Osteocyte (in vitro differentiated cells): Measurements from ENCODE around the gene TBC1D16. TPM values are rescaled to one million over a fixed set of nuclear protein-coding genes. Genes with fewer than 3 reads are reported as not detected.

Source experiments
- DNase-seq: peaks from one replicate; pipeline ENCODE4 v3.0.0; 2021; ENCODE audit warnings: mixed read lengths; ENCODE audit not compliant: unreplicated experiment; ENCODE audit errors: extremely low spot score
- H3K27ac Mint-ChIP-seq: one replicate; pipeline ENCODE4 v1.8.0; 2021; ENCODE audit warnings: mild to moderate bottlenecking, mixed read lengths; ENCODE audit not compliant: unreplicated experiment
- H3K27me3 Mint-ChIP-seq: one replicate; pipeline ENCODE4 v1.8.0; 2021; ENCODE audit warnings: mixed read lengths; ENCODE audit not compliant: unreplicated experiment
- H3K36me3 Mint-ChIP-seq: one replicate; pipeline ENCODE4 v1.8.0; 2021; ENCODE audit warnings: mixed read lengths; ENCODE audit not compliant: unreplicated experiment
- H3K4me1 Mint-ChIP-seq: one replicate; pipeline ENCODE4 v1.8.0; 2021; ENCODE audit warnings: mixed read lengths; ENCODE audit not compliant: unreplicated experiment
- H3K4me3 Mint-ChIP-seq: one replicate; pipeline ENCODE4 v1.8.0; 2021; ENCODE audit warnings: mild to moderate bottlenecking, moderate library complexity, mixed read lengths; ENCODE audit not compliant: unreplicated experiment
- H3K9me3 Mint-ChIP-seq: one replicate; pipeline ENCODE4 v1.8.0; 2021; ENCODE audit warnings: mixed read lengths; ENCODE audit not compliant: unreplicated experiment
- CTCF ChIP-seq: fragments of 200-600 bp; sonication (generic); IDR thresholded peaks from 2 replicates; pipeline ENCODE4 v1.5.0; 2021; ENCODE audit warnings: antibody characterized with exemption, mild to moderate bottlenecking, moderate library complexity
- long read RNA-seq: library from polyadenylated mRNA; unstranded; transcript quantifications from one replicate; pipeline ENCODE4 v2.0.0, GENCODE V29; 2021
- total RNA-seq: library from RNA; stranded (reverse); gene quantifications from 2 replicates; pipeline ENCODE4 v1.2.1, GENCODE V29; 2021

Gene TBC1D16, protein sequence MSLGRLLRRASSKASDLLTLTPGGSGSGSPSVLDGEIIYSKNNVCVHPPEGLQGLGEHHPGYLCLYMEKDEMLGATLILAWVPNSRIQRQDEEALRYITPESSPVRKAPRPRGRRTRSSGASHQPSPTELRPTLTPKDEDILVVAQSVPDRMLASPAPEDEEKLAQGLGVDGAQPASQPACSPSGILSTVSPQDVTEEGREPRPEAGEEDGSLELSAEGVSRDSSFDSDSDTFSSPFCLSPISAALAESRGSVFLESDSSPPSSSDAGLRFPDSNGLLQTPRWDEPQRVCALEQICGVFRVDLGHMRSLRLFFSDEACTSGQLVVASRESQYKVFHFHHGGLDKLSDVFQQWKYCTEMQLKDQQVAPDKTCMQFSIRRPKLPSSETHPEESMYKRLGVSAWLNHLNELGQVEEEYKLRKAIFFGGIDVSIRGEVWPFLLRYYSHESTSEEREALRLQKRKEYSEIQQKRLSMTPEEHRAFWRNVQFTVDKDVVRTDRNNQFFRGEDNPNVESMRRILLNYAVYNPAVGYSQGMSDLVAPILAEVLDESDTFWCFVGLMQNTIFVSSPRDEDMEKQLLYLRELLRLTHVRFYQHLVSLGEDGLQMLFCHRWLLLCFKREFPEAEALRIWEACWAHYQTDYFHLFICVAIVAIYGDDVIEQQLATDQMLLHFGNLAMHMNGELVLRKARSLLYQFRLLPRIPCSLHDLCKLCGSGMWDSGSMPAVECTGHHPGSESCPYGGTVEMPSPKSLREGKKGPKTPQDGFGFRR
- 45.2 and 45.9 TPM in 2 replicates for total RNA-seq
- long read RNA-seq, full-length matches to known transcripts, result 1 of 11 reads
- long read RNA-seq, partial matches to known transcripts, result 2 of 11 reads
- long read RNA-seq, other reads (novel, unspliced or antisense), result 8 of 11 reads

DNA sequence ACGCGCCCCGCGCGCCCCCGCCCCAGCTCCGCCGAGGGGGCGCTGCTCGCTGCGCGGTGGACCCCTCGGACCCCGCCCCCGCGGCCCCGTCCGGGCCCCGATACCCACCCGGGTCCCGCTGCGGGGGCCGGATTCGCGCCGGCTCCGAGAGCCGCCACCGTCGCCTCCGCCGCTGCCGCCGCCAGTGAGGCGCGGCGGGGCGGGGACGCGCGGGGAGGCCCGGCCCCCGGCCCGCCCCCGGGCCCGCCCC is at the start of gene TBC1D16:
TSS of gene TBC1D16 (minus strand) at position 186 of the 250 bp plus-strand sequence. CDS start 22,325 bp downstream, outside the sequence.
- Mint-ChIP-seq H3K36me3 (peaks cover 9% of the 10 kb centered on the region), H3K4me3 (peak within 1 kb of the TSS; percentile 94), H3K4me1 (peaks cover 26% of the 10 kb centered on the region), H3K27me3 (no peaks in the 10 kb centered on the region), H3K27ac (peak within 1 kb of the TSS; percentile 98), H3K9me3 (no peaks in the 10 kb centered on the region)
- no peak for TF ChIP-seq CTCF
- DNase-seq, result no peak

- peaks cover 10% of the 10 kb centered on the region for H3K4me1 Mint-ChIP-seq
- TF ChIP-seq CTCF, result no peak
- H3K9me3 Mint-ChIP-seq, result no peaks in the 10 kb centered on the region
- no peak overlapping the region for H3K27ac Mint-ChIP-seq
- H3K4me3 Mint-ChIP-seq, result no peak overlapping the region
- peaks cover 7% of the 10 kb centered on the region for H3K27me3 Mint-ChIP-seq
- no peak for DNase-seq
- H3K36me3 Mint-ChIP-seq, result no peaks in the 10 kb centered on the region
Observed at GRCh38 chr17:80084773-80085172, 49.1 kb upstream of the TBC1D16 start.

DNA sequence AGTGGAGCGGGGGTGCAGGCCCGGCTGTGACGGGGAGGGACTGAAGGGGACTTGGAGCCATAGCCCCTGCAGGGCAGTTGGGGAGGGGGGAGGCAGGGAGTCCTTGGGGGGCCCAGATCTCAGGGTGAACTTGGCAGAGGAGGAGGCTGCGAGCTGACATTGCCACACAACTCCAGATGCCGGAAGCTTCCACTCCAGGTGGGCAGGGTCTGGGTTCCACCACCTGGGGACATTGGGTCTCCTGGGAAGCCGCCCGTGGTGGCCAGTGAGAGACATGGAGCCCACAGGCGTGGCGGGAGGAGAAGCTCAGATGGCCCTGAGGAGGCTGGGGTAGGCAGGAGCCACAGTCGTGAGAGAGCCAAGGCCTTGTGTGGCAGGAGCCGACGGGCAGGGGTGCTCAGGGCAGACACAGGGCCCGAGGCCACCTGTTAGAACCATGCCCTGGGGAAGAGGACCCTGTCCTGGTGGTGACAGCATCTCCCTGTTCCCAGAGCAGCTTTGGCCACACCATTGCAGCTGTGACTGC is 47.5 kb upstream of the TBC1D16 start:
- no peaks in the 10 kb centered on the region for H3K9me3 Mint-ChIP-seq
- no peaks in the 10 kb centered on the region for H3K36me3 Mint-ChIP-seq
- no peak overlapping the region for H3K4me3 Mint-ChIP-seq
- H3K27ac Mint-ChIP-seq, result no peak overlapping the region
- no peak for DNase-seq
- TF ChIP-seq CTCF, result no peak
- H3K27me3 Mint-ChIP-seq, result peaks cover 5% of the 10 kb centered on the region
- H3K4me1 Mint-ChIP-seq, result peaks cover 10% of the 10 kb centered on the region

DNA sequence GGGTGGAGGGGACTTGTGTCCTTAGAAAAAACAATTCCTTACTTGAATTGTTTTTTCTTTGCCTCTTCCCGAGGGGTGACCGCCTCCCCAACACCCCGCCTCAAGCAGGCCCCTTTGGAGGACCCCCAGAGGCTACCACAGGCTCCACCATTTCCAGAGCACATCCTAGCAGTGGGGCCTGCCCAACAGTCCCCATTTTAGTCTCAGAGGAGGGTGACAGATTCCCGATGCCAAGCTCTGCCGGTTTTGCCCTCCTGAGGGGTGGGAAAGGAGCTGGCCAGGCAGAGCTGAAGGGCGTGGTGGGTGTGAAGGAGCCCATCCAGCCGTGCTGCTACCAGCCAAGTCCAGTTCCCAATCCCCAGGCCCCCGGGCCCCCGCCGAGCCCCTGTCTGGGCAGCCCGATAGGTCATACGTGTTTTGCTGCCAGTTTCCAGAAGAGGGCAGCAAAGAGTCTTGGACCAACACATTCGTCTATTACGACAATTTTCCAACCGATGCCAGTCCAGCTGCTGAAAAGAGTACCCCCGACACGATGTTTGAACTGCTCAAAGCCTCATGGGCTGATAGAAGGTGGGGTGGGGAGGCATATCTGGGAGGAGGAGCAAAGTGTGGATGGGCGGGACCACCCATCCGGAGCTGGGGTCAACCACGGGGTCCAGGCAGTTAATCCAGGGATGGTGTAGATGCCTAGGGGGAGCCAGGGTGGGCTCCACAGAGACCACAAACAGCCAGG is 46.9 kb upstream of the TBC1D16 start:
- H3K27ac Mint-ChIP-seq, result no peak overlapping the region
- H3K27me3 Mint-ChIP-seq, result peaks cover 5% of the 10 kb centered on the region
- H3K4me1 Mint-ChIP-seq, result peaks cover 10% of the 10 kb centered on the region
- H3K4me3 Mint-ChIP-seq, result no peak overlapping the region
- DNase-seq, result no peak
- H3K36me3 Mint-ChIP-seq, result peaks cover 2% of the 10 kb centered on the region
- H3K9me3 Mint-ChIP-seq, result no peaks in the 10 kb centered on the region
- TF ChIP-seq CTCF, result peak; percentile 83
